Gastroesophageal sphincter (tissue), 3 donors: ENCODE measurements around the gene LONP1.

ENCODE experiments used
- EP300 ChIP-seq: sonication (generic); formaldehyde crosslinking; IDR thresholded peaks from one replicate; pipeline ENCODE4 v1.6.1; 2017; ENCODE audit warnings: antibody characterized with exemption, mild to moderate bottlenecking
- POLR2AphosphoS5 ChIP-seq: sonication (generic); formaldehyde crosslinking; IDR thresholded peaks from one replicate; pipeline ENCODE4 v1.6.1; 2017; ENCODE audit warnings: antibody characterized with exemption
- TF ChIP-seq, protein P1 (sequence below), 4 experiments: fragments of 200-600 bp in 2 of 4; fragments of 450-650 bp in 2 of 4; sonication (generic) in 1 of 4; IDR thresholded peaks; one replicate each; pipeline ENCODE4 v1.5.1; 2017 to 2019; ENCODE audit warnings: antibody characterized with exemption in 4 of 4, mild to moderate bottlenecking in 2 of 4, moderate library complexity in 2 of 4

DNA sequence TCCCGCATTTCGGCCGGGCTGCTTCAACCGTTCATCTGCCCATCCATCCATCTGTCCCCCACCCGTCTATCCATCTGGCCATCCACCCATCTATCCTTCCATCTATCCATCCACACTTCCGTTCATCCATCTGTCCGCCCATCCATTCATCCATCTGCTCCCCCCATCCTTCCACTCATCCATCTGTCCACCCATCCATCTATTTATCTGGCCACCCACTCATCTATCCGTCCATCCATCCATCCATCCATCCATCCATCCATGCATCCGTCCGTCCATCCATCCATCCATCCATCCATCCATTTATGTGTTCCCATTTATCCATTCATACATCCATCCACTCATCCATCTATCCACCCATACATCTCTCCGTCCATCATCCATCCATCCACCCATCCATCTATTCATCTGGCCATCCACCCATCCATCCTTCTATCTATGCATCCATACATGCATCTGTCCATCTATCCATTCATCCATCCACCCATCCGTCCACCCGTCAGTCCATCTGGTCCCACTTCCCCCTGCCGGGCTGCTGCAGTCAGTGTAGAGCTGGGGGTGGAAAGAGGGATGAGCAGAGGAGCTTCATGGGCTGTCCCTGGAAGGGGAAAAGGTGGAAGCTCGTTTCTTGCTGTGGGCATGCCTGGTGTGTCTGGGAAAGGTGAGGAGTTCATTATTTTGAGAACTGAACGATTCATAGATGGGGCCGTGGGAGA lies 38.4 kb downstream of the LONP1 start:
- TF ChIP-seq POLR2AphosphoS5 (no peak), EP300 (no peak)
- TF ChIP-seq, protein P1, sequence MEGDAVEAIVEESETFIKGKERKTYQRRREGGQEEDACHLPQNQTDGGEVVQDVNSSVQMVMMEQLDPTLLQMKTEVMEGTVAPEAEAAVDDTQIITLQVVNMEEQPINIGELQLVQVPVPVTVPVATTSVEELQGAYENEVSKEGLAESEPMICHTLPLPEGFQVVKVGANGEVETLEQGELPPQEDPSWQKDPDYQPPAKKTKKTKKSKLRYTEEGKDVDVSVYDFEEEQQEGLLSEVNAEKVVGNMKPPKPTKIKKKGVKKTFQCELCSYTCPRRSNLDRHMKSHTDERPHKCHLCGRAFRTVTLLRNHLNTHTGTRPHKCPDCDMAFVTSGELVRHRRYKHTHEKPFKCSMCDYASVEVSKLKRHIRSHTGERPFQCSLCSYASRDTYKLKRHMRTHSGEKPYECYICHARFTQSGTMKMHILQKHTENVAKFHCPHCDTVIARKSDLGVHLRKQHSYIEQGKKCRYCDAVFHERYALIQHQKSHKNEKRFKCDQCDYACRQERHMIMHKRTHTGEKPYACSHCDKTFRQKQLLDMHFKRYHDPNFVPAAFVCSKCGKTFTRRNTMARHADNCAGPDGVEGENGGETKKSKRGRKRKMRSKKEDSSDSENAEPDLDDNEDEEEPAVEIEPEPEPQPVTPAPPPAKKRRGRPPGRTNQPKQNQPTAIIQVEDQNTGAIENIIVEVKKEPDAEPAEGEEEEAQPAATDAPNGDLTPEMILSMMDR (IDR thresholded peaks at IDR 0.05), result no peak
